Nephron (organoid): ENCODE measurements around the gene TUT1.

Experiments
- H3K27ac Mint-ChIP-seq, 3 experiments: 2 replicates each; pipeline ENCODE4 v1.8.0; 2020; ENCODE audit warnings: mixed read lengths in 3 of 3, mild to moderate bottlenecking in 2 of 3, moderate library complexity in 1 of 3
- H3K27me3 Mint-ChIP-seq: 2 replicates; pipeline ENCODE4 v1.8.0; 2021; ENCODE audit warnings: low read depth, mild to moderate bottlenecking, moderate library complexity, mixed read lengths
- H3K36me3 Mint-ChIP-seq: 2 replicates; pipeline ENCODE4 v1.8.0; 2020; ENCODE audit warnings: low read depth, mixed read lengths
- H3K4me1 Mint-ChIP-seq: 2 replicates; pipeline ENCODE4 v1.8.0; 2020; ENCODE audit warnings: mixed read lengths
- H3K4me3 Mint-ChIP-seq, 3 experiments: 2 replicates each; pipeline ENCODE4 v1.8.0; 2020; ENCODE audit warnings: mild to moderate bottlenecking in 3 of 3, mixed read lengths in 3 of 3, moderate library complexity in 2 of 3
- H3K9me3 Mint-ChIP-seq: 2 replicates; pipeline ENCODE4 v1.8.0; 2020; ENCODE audit warnings: mixed read lengths
- CTCF ChIP-seq, 3 experiments: fragments of 200-600 bp; sonication (generic); IDR thresholded peaks; one replicate each; pipeline ENCODE4 v1.5.0; 2021; ENCODE audit warnings: antibody characterized with exemption in 3 of 3; ENCODE audit not compliant: unreplicated experiment in 3 of 3

Gene TUT1

GRCh38 chr11:62542750-62543567, 48.4 kb downstream of the TUT1 start:
- Mint-ChIP-seq H3K4me3 (peak overlapping the region; percentile 98 to 100 (median 99)), H3K36me3 (no peaks in the 10 kb centered on the region), H3K27ac (peak overlapping the region; percentile 13 to 95 (median 68)), H3K9me3 (no peaks in the 10 kb centered on the region), H3K27me3 (peaks cover 18% of the 10 kb centered on the region), H3K4me1 (peaks cover 77% of the 10 kb centered on the region)
- peak; percentile 97 to 98 (median 97) for TF ChIP-seq CTCF (IDR thresholded peaks at IDR 0.05; ENCODE audit: unreplicated experiment in 3 of 3)

DNA sequence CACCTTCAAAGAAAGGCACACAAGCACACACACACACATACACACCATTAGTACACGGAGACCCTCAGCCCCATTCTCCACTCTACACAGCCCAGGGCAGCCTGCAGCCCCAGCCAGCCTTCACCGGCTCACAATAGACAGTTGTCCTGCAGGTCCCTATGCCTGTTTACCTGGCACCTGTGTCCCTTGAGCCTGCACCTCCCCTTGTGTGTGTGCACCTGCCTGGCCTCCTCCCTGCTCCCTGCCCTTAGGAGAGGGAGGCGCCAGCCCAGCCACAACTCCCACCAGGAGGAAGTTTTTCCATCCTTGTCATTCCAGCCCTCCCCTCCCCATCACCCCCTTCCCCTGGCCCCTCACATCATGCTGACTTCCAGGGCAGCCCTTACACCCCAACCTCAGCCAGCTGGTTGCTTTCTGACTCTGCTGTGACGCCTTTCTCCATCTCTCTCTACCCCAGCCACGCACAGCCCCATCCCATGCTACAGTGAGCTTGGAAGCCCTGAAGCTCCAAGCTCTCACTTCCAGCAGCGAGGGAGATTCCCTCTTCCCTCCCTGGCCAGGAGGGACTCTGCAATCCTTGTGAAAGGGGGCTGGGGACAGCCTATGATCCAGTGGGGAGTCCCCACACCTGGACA, 49.1 kb downstream of the TUT1 start:
- no peaks in the 10 kb centered on the region for H3K36me3 Mint-ChIP-seq
- peak overlapping the region; percentile 98 to 100 (median 99) for H3K4me3 Mint-ChIP-seq
- no peak for TF ChIP-seq CTCF (IDR thresholded peaks at IDR 0.05; ENCODE audit: unreplicated experiment in 3 of 3)
- H3K4me1 Mint-ChIP-seq: peaks cover 71% of the 10 kb centered on the region
- peak overlapping the region; percentile 13 to 95 (median 82) for H3K27ac Mint-ChIP-seq
- peaks cover 14% of the 10 kb centered on the region for H3K27me3 Mint-ChIP-seq
- H3K9me3 Mint-ChIP-seq: no peaks in the 10 kb centered on the region

DNA sequence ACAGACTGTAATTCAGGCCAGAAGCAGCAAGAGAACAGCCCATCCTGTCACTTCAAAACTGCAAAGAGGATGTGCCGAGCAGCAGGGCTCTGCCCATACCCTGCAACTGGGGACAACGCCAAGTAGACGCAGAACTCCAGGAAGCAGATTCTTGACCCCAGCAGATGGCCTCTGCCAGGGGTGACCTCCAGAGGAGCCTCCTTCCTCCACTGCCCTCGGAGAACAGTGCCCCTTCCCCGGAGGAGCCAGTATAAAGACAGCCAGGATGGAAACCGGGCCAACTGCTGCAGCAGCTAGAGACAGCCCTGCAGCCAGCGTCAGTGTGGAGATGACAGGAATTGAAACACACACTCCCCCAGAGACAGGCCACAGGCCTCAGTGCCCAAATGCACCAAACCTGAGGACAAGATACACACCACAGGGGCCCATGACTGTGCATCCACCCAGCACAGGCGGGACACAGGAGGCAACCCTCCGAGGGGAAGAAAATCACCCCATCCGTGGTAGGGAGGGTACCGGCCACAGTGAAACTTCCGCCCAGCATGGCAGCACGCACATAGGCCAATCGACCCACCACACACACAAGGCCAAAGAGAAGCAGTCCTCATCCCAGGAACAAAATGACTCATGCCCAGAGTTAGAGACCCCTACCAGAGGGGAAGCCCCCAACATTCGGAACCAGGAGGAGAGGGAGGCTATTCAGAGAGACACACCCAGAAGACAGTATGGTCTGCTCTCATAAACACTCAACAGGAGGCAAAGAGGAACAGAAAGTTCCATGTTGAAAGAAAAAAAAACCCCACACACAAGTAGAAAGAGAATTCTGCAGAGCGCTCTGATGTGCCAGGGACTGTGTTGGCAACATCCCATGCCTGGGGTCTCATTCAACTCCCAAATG, 50.3 kb downstream of the TUT1 start:
- peaks cover 5% of the 10 kb centered on the region for H3K36me3 Mint-ChIP-seq
- peaks cover 18% of the 10 kb centered on the region for H3K27me3 Mint-ChIP-seq
- peaks cover 76% of the 10 kb centered on the region for H3K4me1 Mint-ChIP-seq
- H3K9me3 Mint-ChIP-seq: no peaks in the 10 kb centered on the region
- H3K4me3 Mint-ChIP-seq: peak overlapping the region; percentile 98 to 100 (median 99)
- H3K27ac Mint-ChIP-seq: peak overlapping the region in 2 of 3 experiments; percentile 82 to 95
- TF ChIP-seq CTCF (IDR thresholded peaks at IDR 0.05; ENCODE audit: unreplicated experiment in 3 of 3): no peak

DNA sequence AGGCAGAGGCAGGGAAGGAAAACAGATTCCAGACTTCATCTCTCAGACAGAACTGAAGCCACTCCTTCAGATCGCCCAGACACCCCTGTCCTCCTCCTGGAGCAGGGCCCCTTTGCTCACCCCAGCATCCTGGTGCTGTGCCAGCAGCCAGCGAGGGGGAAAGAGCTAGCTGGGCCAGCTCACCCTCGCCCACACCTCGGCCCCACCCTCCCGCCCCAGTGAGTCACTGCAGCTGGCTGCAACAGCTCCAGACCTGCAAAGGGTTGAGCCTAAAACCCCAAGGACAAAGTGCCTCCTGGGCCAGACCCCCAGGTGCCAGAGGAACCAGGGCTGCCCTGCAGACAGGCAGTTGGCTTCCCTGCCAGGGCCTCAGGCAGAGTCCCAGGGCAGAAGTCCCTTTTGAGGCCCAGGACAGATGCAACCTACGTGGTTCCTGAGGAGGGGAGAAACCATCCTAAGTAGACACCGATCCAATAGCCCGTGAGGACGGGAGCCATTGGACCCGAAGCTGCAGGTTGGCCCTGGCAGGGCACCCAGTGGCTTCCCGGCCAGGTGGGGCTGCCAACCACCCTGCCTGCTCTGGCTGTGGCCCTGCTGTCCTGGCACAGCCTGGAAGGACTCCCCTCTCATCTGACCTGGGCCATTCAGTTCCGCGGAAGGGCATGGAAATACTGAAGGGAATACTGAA, 51.9 kb downstream of the TUT1 start:
- Mint-ChIP-seq H3K27ac (peak overlapping the region; percentile 54 to 97 (median 95)), H3K9me3 (no peaks in the 10 kb centered on the region), H3K36me3 (peaks cover 13% of the 10 kb centered on the region), H3K4me1 (peaks cover 72% of the 10 kb centered on the region), H3K4me3 (peak overlapping the region in 2 of 3 experiments; percentile 66 to 72), H3K27me3 (peaks cover 13% of the 10 kb centered on the region)
- TF ChIP-seq CTCF (IDR thresholded peaks at IDR 0.05; ENCODE audit: unreplicated experiment in 3 of 3): no peak

DNA sequence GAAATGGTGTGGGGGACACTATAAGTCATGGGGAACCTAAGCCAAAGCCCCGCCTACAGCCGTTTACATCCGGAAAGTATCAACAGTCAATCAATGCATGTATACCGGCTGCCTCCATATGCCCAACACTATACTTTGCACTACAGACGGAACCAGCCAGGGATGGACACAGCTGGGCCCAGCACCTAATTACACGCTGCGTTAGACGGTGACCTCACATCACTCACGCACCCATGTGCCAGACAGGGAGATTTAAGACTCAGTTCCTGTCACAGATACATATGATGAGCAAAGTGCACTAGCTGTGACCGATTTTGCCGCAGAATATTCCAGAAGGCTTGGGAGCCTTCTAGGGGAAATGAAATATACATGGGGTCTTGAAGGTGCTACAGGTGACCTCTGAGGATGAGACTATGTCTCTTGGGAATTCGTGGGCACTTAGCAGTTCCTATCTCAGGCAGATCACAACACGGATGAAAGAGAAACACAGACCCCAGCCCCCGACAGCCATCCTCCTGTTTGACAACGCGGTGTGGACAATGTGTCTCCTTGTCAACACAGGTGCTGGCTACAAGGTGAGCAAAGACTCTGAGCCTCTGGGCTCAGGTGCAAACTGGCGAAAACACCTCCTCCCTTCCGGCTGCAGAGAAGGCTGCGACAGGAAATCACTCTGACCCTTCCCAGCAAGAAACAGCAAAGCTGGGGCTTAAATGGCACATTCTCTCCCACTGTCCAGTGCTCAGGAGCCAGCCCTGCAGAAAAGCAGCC, 52.7 kb downstream of the TUT1 start:
- H3K27me3 Mint-ChIP-seq: peaks cover 6% of the 10 kb centered on the region
- peak overlapping the region; percentile 54 to 97 (median 95) for H3K27ac Mint-ChIP-seq
- peaks cover 18% of the 10 kb centered on the region for H3K36me3 Mint-ChIP-seq
- peak overlapping the region in 2 of 3 experiments; percentile 66 to 72 for H3K4me3 Mint-ChIP-seq
- peaks cover 65% of the 10 kb centered on the region for H3K4me1 Mint-ChIP-seq
- no peaks in the 10 kb centered on the region for H3K9me3 Mint-ChIP-seq
- no peak for TF ChIP-seq CTCF (IDR thresholded peaks at IDR 0.05; ENCODE audit: unreplicated experiment in 3 of 3)
